IMR-90 (cell line): ENCODE results near the gene RALGPS1. TPM values are rescaled to one million over a fixed set of nuclear protein-coding genes. Genes with fewer than 3 reads are reported as not detected.
A peak's percentile ranks its signal among the peaks of the same experiment; 100 is the strongest.

Experiments used
- ATAC-seq: fragments of 200-7000 bp; cut with Tn5 transposase; 2 replicates; pipeline ENCODE4 v1.9.1; 2020; ENCODE audit warnings: low read depth, mild to moderate bottlenecking, moderate library complexity
- BruUV-seq: library from RNA; stranded (reverse); fragments of 400-500 nt; replicated peaks from 2 replicates; lab custom pipeline; 2021; lab: Mats Ljungman, UMichigan
- CTCF ChIA-PET: fragments of 300-600 bp; formaldehyde crosslinking; extraction: SDS; loops from one replicate; lab custom pipeline; 2021; ENCODE audit warnings: antibody characterized with exemption; lab: Yijun Ruan, JAX
- POLR2A ChIA-PET: fragments of 300-600 bp; sonication (Branson Sonifier 250); formaldehyde crosslinking; loops from one replicate; lab custom pipeline; 2022; ENCODE audit warnings: antibody characterized with exemption; ENCODE audit not compliant: unreplicated experiment; lab: Charles Lee
- DNase-seq: peaks from one replicate; pipeline ENCODE4 v3.0.0; 2013
- H2AFZ ChIP-seq: replicated peaks from 2 replicates; pipeline ENCODE3; 2013; ENCODE audit warnings: low read length, mild to moderate bottlenecking; ENCODE audit not compliant: poor library complexity
- H2AK5ac ChIP-seq: 2 replicates; pipeline ENCODE4 v1.6.1; 2013; ENCODE audit warnings: low read depth, low read length, inconsistent platforms
- H2AK9ac ChIP-seq: replicated peaks from 2 replicates; pipeline ENCODE3; 2013; ENCODE audit warnings: mild to moderate bottlenecking, low read depth, low read length, moderate library complexity; ENCODE audit not compliant: poor library complexity
- H2BK120ac ChIP-seq: 2 replicates; pipeline ENCODE4 v1.6.1; 2013; ENCODE audit warnings: low read depth, low read length, inconsistent platforms
- H2BK15ac ChIP-seq: 3 replicates; pipeline ENCODE4 v1.6.1; 2013; ENCODE audit warnings: low read depth, low read length, inconsistent platforms
- H2BK20ac ChIP-seq: 2 replicates; pipeline ENCODE4 v1.6.1; 2013; ENCODE audit warnings: low read depth, mild to moderate bottlenecking, inconsistent platforms, low read length, moderate library complexity
- H2BK5ac ChIP-seq: 2 replicates; pipeline ENCODE4 v1.6.1; 2013; ENCODE audit warnings: mild to moderate bottlenecking, low read depth, low read length, inconsistent platforms; ENCODE audit not compliant: poor library complexity, severe bottlenecking
- H3K14ac ChIP-seq: replicated peaks from 2 replicates; pipeline ENCODE4 v1.6.1; 2013; ENCODE audit warnings: low read depth, low read length, inconsistent platforms
- H3K18ac ChIP-seq: 2 replicates; pipeline ENCODE4 v1.6.1; 2013; ENCODE audit warnings: low read depth, low read length, control low read depth
- H3K23ac ChIP-seq: 2 replicates; pipeline ENCODE4 v1.6.1; 2013; ENCODE audit warnings: low read depth, low read length, inconsistent platforms
- H3K27ac ChIP-seq: 2 replicates; pipeline ENCODE4 v1.5.1; 2013; ENCODE audit warnings: mild to moderate bottlenecking, control low read depth, low read length; ENCODE audit not compliant: insufficient read depth
- H3K27me3 ChIP-seq: 2 replicates; pipeline ENCODE4 v1.6.1; 2013; ENCODE audit warnings: low read length; ENCODE audit not compliant: control insufficient read depth, insufficient read depth
- H3K36me3 ChIP-seq: 2 replicates; pipeline ENCODE4 v1.6.1; 2013; ENCODE audit warnings: low read length, mixed read lengths; ENCODE audit not compliant: control insufficient read depth, insufficient read depth
- H3K4ac ChIP-seq: 2 replicates; pipeline ENCODE4 v1.6.1; 2013; ENCODE audit warnings: low read depth, low read length, inconsistent platforms
- H3K4me1 ChIP-seq: 2 replicates; pipeline ENCODE4 v1.6.1; 2013; ENCODE audit warnings: low read length, mixed read lengths; ENCODE audit not compliant: control insufficient read depth, insufficient read depth
- H3K4me2 ChIP-seq: 2 replicates; pipeline ENCODE4 v1.6.1; 2013; ENCODE audit warnings: low read depth, mild to moderate bottlenecking, control low read depth, low read length, moderate library complexity
- H3K4me3 ChIP-seq: 2 replicates; pipeline ENCODE4 v1.5.1; 2013; ENCODE audit warnings: low read depth, mild to moderate bottlenecking, control low read depth, low read length, moderate library complexity; ENCODE audit not compliant: insufficient read depth
- H3K56ac ChIP-seq: 2 replicates; pipeline ENCODE4 v1.6.1; 2013; ENCODE audit warnings: low read length, inconsistent platforms; ENCODE audit not compliant: insufficient read depth; ENCODE audit errors: extremely low read depth
- H3K79me1 ChIP-seq, 2 experiments: 2 replicates each; pipeline ENCODE4 v1.6.1; 2013; ENCODE audit warnings: low read length in 2 of 2, inconsistent platforms in 1 of 2, low read depth in 1 of 2
- H3K9ac ChIP-seq: 2 replicates; pipeline ENCODE4 v1.6.1; 2013; ENCODE audit warnings: low read depth, low read length, control low read depth
- H3K9me1 ChIP-seq: 2 replicates; pipeline ENCODE4 v1.6.1; 2013; ENCODE audit warnings: low read length, inconsistent platforms; ENCODE audit not compliant: insufficient read depth
- H3K9me3 ChIP-seq: 2 replicates; pipeline ENCODE4 v1.6.1; 2013; ENCODE audit warnings: low read length; ENCODE audit not compliant: control insufficient read depth, insufficient read depth
- H4K20me1 ChIP-seq: 2 replicates; pipeline ENCODE4 v1.6.1; 2013; ENCODE audit warnings: low read length, inconsistent platforms; ENCODE audit not compliant: insufficient read depth
- H4K5ac ChIP-seq: 2 replicates; pipeline ENCODE4 v1.6.1; 2013; ENCODE audit warnings: mild to moderate bottlenecking, low read depth, low read length, control low read depth
- H4K8ac ChIP-seq, 2 experiments: 2 replicates each; pipeline ENCODE4 v1.6.1; 2013; ENCODE audit warnings: low read depth in 2 of 2, low read length in 2 of 2, control low read depth in 1 of 2, inconsistent platforms in 1 of 2
- H4K91ac ChIP-seq: 2 replicates; pipeline ENCODE4 v1.6.1; 2013; ENCODE audit warnings: low read depth, low read length, inconsistent platforms; ENCODE audit not compliant: insufficient read depth
- MAFK ChIP-seq: IDR thresholded peaks from 2 replicates; pipeline ENCODE4 v1.6.1; 2012; ENCODE audit warnings: low read depth, low read length, improper control_type of control experiment
- MXI1 ChIP-seq: IDR thresholded peaks from 2 replicates; pipeline ENCODE4 v1.6.1; 2012; ENCODE audit warnings: low read depth, mild to moderate bottlenecking, low read length, moderate library complexity, borderline replicate concordance
- WGBS, 2 experiments: methylation state at CpG; one replicate each; pipeline versions ENCODE4 v1.1.5 to v1.1.7; 2013; ENCODE audit warnings: missing lambda C conversion rate in 2 of 2; ENCODE audit not compliant: insufficient read length in 1 of 2; ENCODE audit errors: extremely low coverage in 2 of 2; 5-methylcytosine and 5-hydroxymethylcytosine counted together
- dilution Hi-C: fragments of 300-500 bp; cut with HindIII; formaldehyde crosslinking; loops from one replicate; pipeline ENCODE4 v1.14.3; 2018; ENCODE audit warnings: low sequenced_read_pairs; ENCODE audit not compliant: unreplicated experiment
- in situ Hi-C: fragments of 300-500 bp; cut with MboI; formaldehyde crosslinking; loops from 3 replicates; pipeline ENCODE4 v1.14.3; 2019; ENCODE audit warnings: low sequenced_read_pairs, inconsistent platforms, mixed read lengths
- intact Hi-C: fragments of 100-400 bp; cut with micrococcal nuclease; formaldehyde crosslinking; loops from 2 replicates; pipeline ENCODE4 v1.10.0; 2022
- polyA plus RNA-seq, 3 experiments: library from polyadenylated mRNA; depleted of rRNA; stranded (reverse); fragments of >200 nt; gene quantifications; 2 replicates each; pipeline ENCODE4 v1.2.3, GENCODE V29; 2012; ENCODE audit warnings: low replicate concordance in 1 of 3
- total RNA-seq: library from RNA; depleted of rRNA; stranded (reverse); fragments of >200 nt; gene quantifications from 2 replicates; pipeline ENCODE4 v1.2.3, GENCODE V29; 2012

Gene RALGPS1
- total and polyA plus RNA-seq, 2 of the 4 experiments (the other 2 are of a cell fraction), result 0.90 to 2.8 TPM

DNA sequence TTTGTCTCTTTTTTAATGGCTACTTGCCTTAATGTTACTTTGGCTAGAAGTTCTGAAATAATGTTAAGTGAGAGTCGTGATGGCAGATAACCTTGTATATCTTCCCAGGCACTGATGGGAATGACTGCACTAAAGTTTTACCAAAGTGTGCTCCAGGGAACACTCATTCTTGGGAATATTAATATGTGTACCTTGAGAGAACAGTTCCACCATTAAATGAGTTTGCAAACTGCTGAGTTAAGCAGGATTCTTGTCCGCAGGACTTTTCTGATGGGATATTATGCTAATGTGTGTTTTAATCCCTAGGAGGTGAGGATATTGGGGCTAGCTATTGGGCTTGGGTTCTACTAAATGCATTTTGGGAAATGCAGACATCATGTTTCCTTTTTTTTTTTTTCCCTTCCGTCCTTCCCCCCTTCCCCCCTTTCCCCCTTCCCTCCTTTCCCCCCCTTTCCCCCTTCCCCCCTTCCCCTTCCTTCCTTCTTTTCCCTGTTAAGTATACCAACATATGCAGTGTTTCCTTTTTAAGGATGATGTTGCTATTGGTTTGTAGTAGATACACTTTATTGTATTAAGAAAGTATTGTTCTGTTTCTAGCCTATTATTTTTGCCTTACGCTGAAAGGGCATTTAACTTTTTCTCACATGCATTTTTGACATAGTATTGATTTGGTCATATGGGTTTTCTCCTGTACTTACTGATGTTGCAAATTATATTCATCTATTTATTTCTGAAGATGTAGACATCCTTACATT lies 38.6 kb upstream of the RALGPS1 start:
- no peak overlapping the region for H2BK20ac ChIP-seq
- peaks cover 18% of the 10 kb centered on the region for H3K36me3 ChIP-seq
- H4K5ac ChIP-seq, result no peak overlapping the region
- TF ChIP-seq MXI1 (no peak), MAFK (peak; percentile 77)
- no peak overlapping the region for H4K91ac ChIP-seq
- no peak overlapping the region for H3K18ac ChIP-seq
- H2AFZ ChIP-seq, result no peak overlapping the region
- peaks cover 3% of the 10 kb centered on the region for H3K4me1 ChIP-seq
- H2BK120ac ChIP-seq, result no peak overlapping the region
- dilution Hi-C loops (no loop called here), intact Hi-C loops (loop anchor here (10.0 kb wide), 1 partner anchor 351 kb away; no protein-coding TSS in a partner anchor), in situ Hi-C loops (no loop called here)
- ATAC-seq (no peak), DNase-seq (no peak)
- H3K4me3 ChIP-seq, result no peak overlapping the region
- H4K20me1 ChIP-seq, result peaks cover 45% of the 10 kb centered on the region
- H2AK9ac ChIP-seq, result no peak overlapping the region
- no peak overlapping the region for H3K23ac ChIP-seq
- no peak overlapping the region for H3K9ac ChIP-seq
- H2AK5ac ChIP-seq, result no peak overlapping the region
- no peak overlapping the region for H3K4ac ChIP-seq
- H3K27me3 ChIP-seq, result no peaks in the 10 kb centered on the region
- H3K27ac ChIP-seq, result no peak overlapping the region
- ChIA-PET POLR2A (no interaction called here), CTCF (no interaction called here)
- H2BK5ac ChIP-seq, result no peak overlapping the region
- WGBS, 2 experiments, result no CpG with 5 or more reads among the region's 4 CpGs
- peaks cover 27 to 65% of the 10 kb centered on the region in 2 experiments for H3K79me1 ChIP-seq
- no peaks in the 10 kb centered on the region for H3K9me3 ChIP-seq
- no peak overlapping the region for H2BK15ac ChIP-seq
- H3K9me1 ChIP-seq, result peaks cover 4% of the 10 kb centered on the region
- H3K4me2 ChIP-seq, result no peak overlapping the region
- H4K8ac ChIP-seq, result no peak overlapping the region
- no TSS peak for BruUV-seq
- H3K14ac ChIP-seq, result no peak overlapping the region
- no peak overlapping the region for H3K56ac ChIP-seq
